GM21717 (cell line): ENCODE results near the gene KIRREL3.

Source experiments
- ATAC-seq: cut with Tn5 transposase; IDR thresholded peaks from one replicate; pipeline ENCODE4 v1.9.1; 2021; ENCODE audit warnings: mild to moderate bottlenecking, moderate library complexity; ENCODE audit not compliant: unreplicated experiment

KIRREL3 gene

GRCh38 chr11:126746443-126746842 is 254.1 kb downstream of the KIRREL3 start:
- no peak for ATAC-seq

GRCh38 chr11:126744699-126745098 is 255.9 kb downstream of the KIRREL3 start:
- ATAC-seq = no peak

- ATAC-seq = no peak
Observed at GRCh38 chr11:126743628-126744027, 256.9 kb downstream of the KIRREL3 start.

- ATAC-seq = no peak
Observed at GRCh38 chr11:126742582-126742981, 258.0 kb downstream of the KIRREL3 start.

GRCh38 chr11:126740846-126741245 is 259.7 kb downstream of the KIRREL3 start:
- ATAC-seq = no peak

- no peak for ATAC-seq
Observed at GRCh38 chr11:126739499-126740145, 260.9 kb downstream of the KIRREL3 start.

GRCh38 chr11:126738295-126739031 is 262.1 kb downstream of the KIRREL3 start:
- ATAC-seq = no peak

- no peak for ATAC-seq
Observed at GRCh38 chr11:126736682-126737572, 263.6 kb downstream of the KIRREL3 start.

- no peak for ATAC-seq
Observed at GRCh38 chr11:126734752-126735151, 265.8 kb downstream of the KIRREL3 start.

- ATAC-seq = no peak
Observed at GRCh38 chr11:126733685-126734084, 266.9 kb downstream of the KIRREL3 start.

GRCh38 chr11:126732981-126733380 is 267.6 kb downstream of the KIRREL3 start:
- ATAC-seq = peak; percentile 81

- ATAC-seq = no peak
Observed at GRCh38 chr11:126731576-126732142, 268.9 kb downstream of the KIRREL3 start.

- ATAC-seq = no peak
Observed at GRCh38 chr11:126727381-126727780, 273.2 kb downstream of the KIRREL3 start.

GRCh38 chr11:126725521-126725920 is 275.0 kb downstream of the KIRREL3 start:
- ATAC-seq = no peak

GRCh38 chr11:126725043-126725442 is 275.5 kb downstream of the KIRREL3 start:
- ATAC-seq = no peak

GRCh38 chr11:126723665-126724045 is 276.9 kb downstream of the KIRREL3 start:
- no peak for ATAC-seq

GRCh38 chr11:126722956-126723664 is 277.5 kb downstream of the KIRREL3 start:
- no peak for ATAC-seq

- ATAC-seq = no peak
Observed at GRCh38 chr11:126722006-126722736, 278.4 kb downstream of the KIRREL3 start.

GRCh38 chr11:126720539-126721235 is 279.9 kb downstream of the KIRREL3 start:
- ATAC-seq = no peak
